PC-9 (cell line): Measurements from ENCODE around the gene ISG20. TPM values are rescaled to one million over a fixed set of nuclear protein-coding genes. Genes with fewer than 3 reads are reported as not detected.
"Not testable (repeated sequence)": the region's sequence is repeated elsewhere in the genome, so short reads cannot be mapped to it uniquely, and the experiment has no call there.

Experiments used
- BruUV-seq: library from RNA; stranded (reverse); fragments of 400-500 nt; replicated peaks from 2 replicates; lab custom pipeline; 2021; lab: Mats Ljungman, UMichigan
- CTCF ChIA-PET: fragments of 300-600 bp; sonication (Branson Sonifier 250); formaldehyde crosslinking; loops from one replicate; lab custom pipeline; 2022; ENCODE audit warnings: antibody characterized with exemption; lab: Charles Lee
- POLR2A ChIA-PET: fragments of 300-600 bp; sonication (Branson Sonifier 250); formaldehyde crosslinking; loops from one replicate; lab custom pipeline; 2022; ENCODE audit warnings: antibody characterized with exemption; ENCODE audit not compliant: unreplicated experiment; lab: Charles Lee
- DNase-seq, 2 experiments: peaks; one replicate each; pipeline versions ENCODE4 v3.0.0 to v3.0.0-alpha.2; 2015 to 2022; ENCODE audit warnings: mixed read lengths in 1 of 2
- H2AFZ ChIP-seq: fragments of 200-600 bp; sonication (generic); 2 replicates; pipeline ENCODE4 v1.8.1; 2017; ENCODE audit warnings: antibody characterized with exemption
- H3F3A ChIP-seq: fragments of 200-600 bp; sonication (generic); 2 replicates; pipeline ENCODE4 v1.8.1; 2017; ENCODE audit warnings: antibody characterized with exemption, mild to moderate bottlenecking, low read depth; ENCODE audit not compliant: insufficient read depth
- H3K27ac ChIP-seq: fragments of 200-600 bp; sonication (generic); 2 replicates; pipeline ENCODE4 v1.6.1; 2016; ENCODE audit warnings: mixed run types
- H3K27me3 ChIP-seq: fragments of 200-600 bp; sonication (generic); 2 replicates; pipeline ENCODE4 v1.6.1; 2016; ENCODE audit warnings: low read depth, mixed run types; ENCODE audit not compliant: insufficient read depth
- H3K36me3 ChIP-seq: fragments of 200-600 bp; sonication (generic); 2 replicates; pipeline ENCODE4 v1.6.1; 2016; ENCODE audit warnings: low read depth, mixed run types
- H3K4me1 ChIP-seq: fragments of 200-600 bp; sonication (generic); replicated peaks from 2 replicates; pipeline ENCODE4 v1.6.1; 2016; ENCODE audit warnings: mixed run types; ENCODE audit not compliant: insufficient read depth
- H3K4me2 ChIP-seq: fragments of 200-600 bp; sonication (generic); 2 replicates; pipeline ENCODE4 v1.6.1; 2017; ENCODE audit warnings: mixed run types
- H3K4me3 ChIP-seq: fragments of 200-600 bp; sonication (generic); 2 replicates; pipeline ENCODE4 v1.6.1; 2016; ENCODE audit warnings: mixed run types
- H3K79me2 ChIP-seq: fragments of 200-600 bp; sonication (generic); 2 replicates; pipeline ENCODE4 v1.6.1; 2017; ENCODE audit warnings: low read depth, mixed run types
- H3K9me2 ChIP-seq: fragments of 200-600 bp; sonication (generic); 2 replicates; pipeline ENCODE4 v1.8.1; 2017; ENCODE audit warnings: mild to moderate bottlenecking; ENCODE audit not compliant: insufficient read depth
- H3K9me3 ChIP-seq: fragments of 200-600 bp; sonication (generic); 2 replicates; pipeline ENCODE4 v1.8.1; 2016; ENCODE audit warnings: low read depth; ENCODE audit not compliant: insufficient read depth
- H4K20me1 ChIP-seq: fragments of 200-600 bp; sonication (generic); 2 replicates; pipeline ENCODE4 v1.8.1; 2017; ENCODE audit not compliant: insufficient read depth
- EZH2 ChIP-seq: fragments of 200-600 bp; sonication (generic); IDR thresholded peaks from 2 replicates; pipeline ENCODE4 v1.8.0; 2017; ENCODE audit warnings: antibody characterized with exemption, low read depth
- intact Hi-C: fragments of 100-400 bp; cut with micrococcal nuclease; formaldehyde crosslinking; loops from one replicate; pipeline ENCODE4 v1.10.0; 2022; ENCODE audit not compliant: unreplicated experiment
- total RNA-seq: library from RNA; stranded (reverse); gene quantifications from 2 replicates; pipeline ENCODE4 v1.2.3, GENCODE V29; 2021
- TF ChIP-seq, protein P1 (sequence below): fragments of 200-600 bp; sonication (generic); conservative IDR thresholded peaks from 2 replicates; pipeline ENCODE4 v1.6.1; 2017; ENCODE audit warnings: mixed run types, antibody characterized with exemption, mild to moderate bottlenecking, moderate library complexity

ISG20 gene
- total RNA-seq, 1 experiment from 2014 or later, result 2.5 TPM

DNA sequence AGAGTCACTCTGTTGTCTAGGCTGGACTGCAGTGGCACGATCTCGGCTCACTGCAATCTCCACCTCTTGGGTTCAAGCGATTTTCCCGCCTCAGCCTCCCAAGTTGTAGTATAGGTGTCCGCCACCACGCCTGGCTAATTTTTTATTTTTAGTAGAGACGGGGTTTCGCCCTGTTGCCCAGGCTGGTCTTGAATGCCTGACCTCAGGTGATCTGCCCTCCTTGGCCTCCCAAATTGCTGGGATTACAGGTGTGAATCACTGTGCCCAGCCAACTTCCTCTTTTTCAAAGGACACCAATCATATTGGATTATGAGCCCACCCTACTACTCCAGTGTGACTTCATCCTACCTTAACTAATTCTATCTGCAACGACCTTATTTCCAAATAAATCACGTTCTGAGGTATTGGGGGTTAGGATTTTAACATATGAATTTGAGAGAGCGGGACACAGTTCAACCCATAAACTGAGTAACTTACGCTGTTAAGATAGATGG lies 3.2 kb downstream of the ISG20 start:
- no peak overlapping the region for H3K4me3 ChIP-seq
- no peaks in the 10 kb centered on the region for H3K9me2 ChIP-seq
- H3K79me2 ChIP-seq, result no peaks in the 10 kb centered on the region
- H3K27me3 ChIP-seq, result no peaks in the 10 kb centered on the region
- ChIA-PET CTCF (no interaction called here), POLR2A (no interaction called here)
- H4K20me1 ChIP-seq, result no peaks in the 10 kb centered on the region
- peaks cover 16% of the 10 kb centered on the region for H3K4me1 ChIP-seq
- H2AFZ ChIP-seq, result no peak overlapping the region
- H3K4me2 ChIP-seq, result no peak overlapping the region
- H3F3A ChIP-seq, result peaks cover 13% of the 10 kb centered on the region; the same call in 1 of the 2 replicates
- H3K36me3 ChIP-seq, result no peaks in the 10 kb centered on the region
- no peak overlapping the region for H3K27ac ChIP-seq
- H3K9me3 ChIP-seq, result no peaks in the 10 kb centered on the region
- DNase-seq, result no peak
- no TSS peak for BruUV-seq
- TF ChIP-seq, protein P1, sequence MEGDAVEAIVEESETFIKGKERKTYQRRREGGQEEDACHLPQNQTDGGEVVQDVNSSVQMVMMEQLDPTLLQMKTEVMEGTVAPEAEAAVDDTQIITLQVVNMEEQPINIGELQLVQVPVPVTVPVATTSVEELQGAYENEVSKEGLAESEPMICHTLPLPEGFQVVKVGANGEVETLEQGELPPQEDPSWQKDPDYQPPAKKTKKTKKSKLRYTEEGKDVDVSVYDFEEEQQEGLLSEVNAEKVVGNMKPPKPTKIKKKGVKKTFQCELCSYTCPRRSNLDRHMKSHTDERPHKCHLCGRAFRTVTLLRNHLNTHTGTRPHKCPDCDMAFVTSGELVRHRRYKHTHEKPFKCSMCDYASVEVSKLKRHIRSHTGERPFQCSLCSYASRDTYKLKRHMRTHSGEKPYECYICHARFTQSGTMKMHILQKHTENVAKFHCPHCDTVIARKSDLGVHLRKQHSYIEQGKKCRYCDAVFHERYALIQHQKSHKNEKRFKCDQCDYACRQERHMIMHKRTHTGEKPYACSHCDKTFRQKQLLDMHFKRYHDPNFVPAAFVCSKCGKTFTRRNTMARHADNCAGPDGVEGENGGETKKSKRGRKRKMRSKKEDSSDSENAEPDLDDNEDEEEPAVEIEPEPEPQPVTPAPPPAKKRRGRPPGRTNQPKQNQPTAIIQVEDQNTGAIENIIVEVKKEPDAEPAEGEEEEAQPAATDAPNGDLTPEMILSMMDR, result no peak
- TF ChIP-seq EZH2, result no peak
- intact Hi-C loops, result no loop called here

DNA sequence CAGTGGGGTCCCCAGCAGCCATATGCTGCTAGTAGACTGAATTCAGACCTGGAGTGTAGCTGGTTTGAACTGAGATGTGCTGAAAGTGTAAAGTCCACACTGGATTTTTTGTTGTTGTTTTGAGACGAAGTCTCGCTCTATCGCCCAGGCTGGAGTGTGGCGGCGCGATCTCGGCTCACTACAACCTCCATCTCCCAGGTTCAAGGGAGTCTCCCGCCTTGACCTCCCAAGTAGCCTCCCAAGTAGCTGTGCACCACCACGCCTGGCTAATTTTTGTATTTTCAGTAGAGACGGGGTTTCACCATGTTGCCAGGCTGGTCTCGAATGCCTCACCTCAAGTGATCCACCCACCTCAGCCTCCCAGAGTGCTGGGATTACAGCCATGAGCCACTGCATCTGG lies 3.7 kb downstream of the ISG20 start:
- H4K20me1 ChIP-seq, H3K9me2 ChIP-seq, H2AFZ ChIP-seq, POLR2A ChIA-PET, H3K36me3 ChIP-seq, H3K27ac ChIP-seq, H3K4me3 ChIP-seq, H3K9me3 ChIP-seq, CTCF ChIA-PET, BruUV-seq, H3K27me3 ChIP-seq, intact Hi-C loops, DNase-seq, H3K4me2 ChIP-seq, H3K79me2 ChIP-seq: not testable (repeated sequence)
- peaks cover 18% of the 10 kb centered on the region for H3K4me1 ChIP-seq
- H3F3A ChIP-seq, result peaks cover 12% of the 10 kb centered on the region; the same call in 1 of the 2 replicates

DNA sequence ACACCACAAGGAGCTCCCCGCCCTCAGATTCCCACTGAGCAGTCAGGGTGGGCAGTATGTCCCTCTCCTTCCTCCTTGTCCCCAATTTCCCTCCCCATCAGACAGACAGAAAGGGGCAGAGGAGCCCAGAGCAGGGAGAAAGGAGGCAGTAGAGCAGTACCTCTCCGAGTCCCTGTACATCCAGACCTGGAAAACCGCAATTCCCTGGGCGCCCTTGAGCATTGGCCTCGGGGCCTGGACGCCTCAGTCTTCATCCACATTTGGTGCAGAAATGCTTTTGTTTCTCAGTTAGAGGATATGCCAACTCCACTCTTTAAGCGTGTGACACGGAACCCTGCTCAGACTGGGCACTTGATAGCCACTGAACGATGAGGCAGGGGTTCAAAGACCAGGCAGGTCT lies 5.9 kb downstream of the ISG20 start:
- ChIA-PET CTCF (no interaction called here), POLR2A (no interaction called here)
- no peaks in the 10 kb centered on the region for H4K20me1 ChIP-seq
- no peak for DNase-seq
- no TSS peak for BruUV-seq
- H2AFZ ChIP-seq, result no peak overlapping the region
- no peak overlapping the region for H3K27ac ChIP-seq
- H3K27me3 ChIP-seq, result no peaks in the 10 kb centered on the region
- H3K36me3 ChIP-seq, result no peaks in the 10 kb centered on the region
- H3K4me2 ChIP-seq, result no peak overlapping the region
- H3F3A ChIP-seq, result no peaks in the 10 kb centered on the region
- intact Hi-C loops, result no loop called here
- no peaks in the 10 kb centered on the region for H3K9me3 ChIP-seq
- H3K9me2 ChIP-seq, result no peaks in the 10 kb centered on the region
- TF ChIP-seq EZH2, result no peak
- TF ChIP-seq, protein P1, result no peak
- H3K4me3 ChIP-seq, result no peak overlapping the region
- H3K4me1 ChIP-seq, result peaks cover 16% of the 10 kb centered on the region
- H3K79me2 ChIP-seq, result no peaks in the 10 kb centered on the region
